ENCODE data around the gene PON2.

DNA sequence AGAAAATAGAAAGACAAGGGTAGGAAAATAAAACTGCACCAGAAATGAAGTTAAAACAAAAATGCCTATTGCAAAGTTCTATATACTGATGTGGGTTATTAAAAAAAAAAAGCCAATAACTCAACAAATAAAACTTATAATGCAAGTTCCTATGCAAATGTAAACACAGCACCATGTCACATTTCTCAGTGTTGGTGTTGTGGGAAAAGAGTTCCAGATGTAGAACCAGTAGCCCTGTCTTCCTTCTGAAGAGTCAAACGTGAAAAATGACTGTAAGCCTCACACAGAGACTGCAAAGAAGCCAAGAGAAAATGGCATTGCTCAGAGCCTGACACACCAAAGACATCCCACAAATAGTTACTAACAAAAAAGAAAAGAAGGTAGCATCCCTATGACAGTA is 10.1 kb downstream of the PON2 start:
- TF ChIP-seq, protein P1, sequence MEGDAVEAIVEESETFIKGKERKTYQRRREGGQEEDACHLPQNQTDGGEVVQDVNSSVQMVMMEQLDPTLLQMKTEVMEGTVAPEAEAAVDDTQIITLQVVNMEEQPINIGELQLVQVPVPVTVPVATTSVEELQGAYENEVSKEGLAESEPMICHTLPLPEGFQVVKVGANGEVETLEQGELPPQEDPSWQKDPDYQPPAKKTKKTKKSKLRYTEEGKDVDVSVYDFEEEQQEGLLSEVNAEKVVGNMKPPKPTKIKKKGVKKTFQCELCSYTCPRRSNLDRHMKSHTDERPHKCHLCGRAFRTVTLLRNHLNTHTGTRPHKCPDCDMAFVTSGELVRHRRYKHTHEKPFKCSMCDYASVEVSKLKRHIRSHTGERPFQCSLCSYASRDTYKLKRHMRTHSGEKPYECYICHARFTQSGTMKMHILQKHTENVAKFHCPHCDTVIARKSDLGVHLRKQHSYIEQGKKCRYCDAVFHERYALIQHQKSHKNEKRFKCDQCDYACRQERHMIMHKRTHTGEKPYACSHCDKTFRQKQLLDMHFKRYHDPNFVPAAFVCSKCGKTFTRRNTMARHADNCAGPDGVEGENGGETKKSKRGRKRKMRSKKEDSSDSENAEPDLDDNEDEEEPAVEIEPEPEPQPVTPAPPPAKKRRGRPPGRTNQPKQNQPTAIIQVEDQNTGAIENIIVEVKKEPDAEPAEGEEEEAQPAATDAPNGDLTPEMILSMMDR (IDR thresholded peaks at IDR 0.05) = no peak
- TF ChIP-seq POLR2A (IDR thresholded peaks at IDR 0.05) = no peak

Data from heart left ventricle (tissue), 13 donors.